Ovary (tissue), 9 donors: ENCODE results near the gene CACNA2D3. TPM values are rescaled to one million over a fixed set of nuclear protein-coding genes. Genes with fewer than 3 reads are reported as not detected.

Experiments used
- DNase-seq, 5 donors: peaks; one replicate each; pipeline ENCODE4 v3.0.0-alpha.2; 2019 to 2020
- H3K27ac ChIP-seq, 2 donors: fragments of 200-600 bp; one replicate each; pipeline versions ENCODE4 v1.5.1 to v1.8.0; 2019 to 2022
- H3K27me3 ChIP-seq: fragments of 200-600 bp; one replicate; pipeline ENCODE4 v1.8.0; 2022
- H3K36me3 ChIP-seq: fragments of 200-600 bp; sonication (generic); one replicate; pipeline ENCODE4 v1.5.1; 2019
- H3K4me1 ChIP-seq: one replicate; pipeline ENCODE4 v1.8.1; 2013; ENCODE audit warnings: mild to moderate bottlenecking, moderate library complexity; ENCODE audit not compliant: insufficient read depth
- H3K4me3 ChIP-seq: fragments of 200-600 bp; sonication (generic); one replicate; pipeline ENCODE4 v1.5.1; 2017
- H3K9me3 ChIP-seq, 2 donors: fragments of 200-600 bp in 1 of 2; sonication (generic) in 1 of 2; one replicate each; pipeline versions ENCODE4 v1.5.1 to v1.8.1; 2013 to 2019; ENCODE audit warnings: mild to moderate bottlenecking in 1 of 2, moderate library complexity in 1 of 2
- EP300 ChIP-seq: sonication (generic); formaldehyde crosslinking; IDR thresholded peaks from one replicate; pipeline ENCODE4 v1.6.1; 2017; ENCODE audit warnings: antibody characterized with exemption
- POLR2A ChIP-seq: fragments of 450-650 bp; IDR thresholded peaks from one replicate; pipeline ENCODE4 v1.6.1; 2017; ENCODE audit warnings: antibody characterized with exemption, mild to moderate bottlenecking, moderate library complexity
- WGBS, 3 donors: extraction: QIAGEN DNeasy Blood & Tissue Kit in 1 of 3; methylation state at CpG; one replicate each; pipeline versions ENCODE4 v1.1.5 to v1.1.7; 2013 to 2017; 5-methylcytosine and 5-hydroxymethylcytosine counted together
- intact Hi-C, 4 donors: fragments of 100-400 bp; cut with DNase I; formaldehyde crosslinking; loops; one replicate each; pipeline versions ENCODE4 v1.11.0 to v1.15.1; 2022 to 2023
- polyA plus RNA-seq, 2 donors: library from polyadenylated mRNA; stranded (reverse); fragments of 200-250 nt in 1 of 2; fragments of 350-450 nt in 1 of 2; fragmentation: Illumina TruSeq in 1 of 2; extraction: RNeasy Lipid Tissue Mini Kit (QIAGEN cat#74804) in 1 of 2; gene quantifications; one replicate each; pipeline ENCODE4 v1.2.3, GENCODE V29; 2013 to 2014
- total RNA-seq, 7 donors: library from RNA; depleted of rRNA in 2 of 7; stranded (reverse); fragments of >200 nt in 2 of 7; fragmentation: NEBNext Ultra II Directional in 3 of 7; extraction: Animal tissue kit (Norgen Biotek cat#: 25700) in 3 of 7; gene quantifications; one replicate each; pipeline versions ENCODE4 v1.1.0 to v1.2.4, GENCODE V29; 2016 to 2023
- TF ChIP-seq, protein P1 (sequence below), 3 donors: fragments of 450-650 bp in 2 of 3; fragments of 200-600 bp in 1 of 3; IDR thresholded peaks; one replicate each; pipeline versions ENCODE4 v1.5.1 to v1.8.0; 2016 to 2022; ENCODE audit warnings: antibody characterized with exemption in 3 of 3, mild to moderate bottlenecking in 1 of 3
- donor health status: DM: no; HTN: no; CAD: no; lungs with moderate emphysema.
- donor health status: DM: no; HTN: no; CAD: no.
- donor health status: Bipolar disorder and iron deficiency.
- donor health status: DM: yes; HTN: yes; CAD: no.
- donor health status: DM: no; HTN: no; CAD: no.
- donor health status: DM: yes; HTN: yes; CAD: no.

Gene CACNA2D3
- total and polyA plus RNA-seq, 9 donors: 2.0 to 10.1 (median 4.7) TPM

DNA sequence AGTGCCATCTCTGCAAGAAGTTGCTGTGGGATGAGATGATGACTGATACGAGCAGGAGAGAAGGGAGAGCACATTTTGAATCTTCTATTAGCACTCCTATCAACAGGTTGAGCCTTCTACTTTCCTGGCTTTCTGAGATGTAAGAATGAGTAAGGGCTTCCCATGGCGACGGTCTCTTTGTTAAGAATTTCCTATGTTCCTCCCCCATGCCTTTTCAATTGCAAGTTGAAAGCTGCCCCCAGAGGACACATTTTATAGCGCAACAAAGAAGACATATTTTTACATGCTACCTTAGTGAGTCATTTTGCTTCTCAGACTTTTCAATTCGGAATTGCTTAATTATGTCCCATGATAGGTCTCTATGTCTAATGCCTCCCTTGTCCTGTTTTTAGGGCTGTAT, 876.8 kb downstream of the CACNA2D3 start:
- Histone ChIP-seq H3K27ac (no peak overlapping the region), H3K9me3 (no peaks in the 10 kb centered on the region), H3K27me3 (no peaks in the 10 kb centered on the region), H3K4me3 (no peak overlapping the region), H3K36me3 (no peaks in the 10 kb centered on the region), H3K4me1 (peaks cover 6% of the 10 kb centered on the region)
- DNase-seq: no peak
- WGBS, 3 donors: 39 to 57% (median 53%) methylated on average over 5 of the region's 5 CpGs
- intact Hi-C loops: no loop called here
- TF ChIP-seq POLR2A (no peak), EP300 (no peak)
- TF ChIP-seq, protein P1, sequence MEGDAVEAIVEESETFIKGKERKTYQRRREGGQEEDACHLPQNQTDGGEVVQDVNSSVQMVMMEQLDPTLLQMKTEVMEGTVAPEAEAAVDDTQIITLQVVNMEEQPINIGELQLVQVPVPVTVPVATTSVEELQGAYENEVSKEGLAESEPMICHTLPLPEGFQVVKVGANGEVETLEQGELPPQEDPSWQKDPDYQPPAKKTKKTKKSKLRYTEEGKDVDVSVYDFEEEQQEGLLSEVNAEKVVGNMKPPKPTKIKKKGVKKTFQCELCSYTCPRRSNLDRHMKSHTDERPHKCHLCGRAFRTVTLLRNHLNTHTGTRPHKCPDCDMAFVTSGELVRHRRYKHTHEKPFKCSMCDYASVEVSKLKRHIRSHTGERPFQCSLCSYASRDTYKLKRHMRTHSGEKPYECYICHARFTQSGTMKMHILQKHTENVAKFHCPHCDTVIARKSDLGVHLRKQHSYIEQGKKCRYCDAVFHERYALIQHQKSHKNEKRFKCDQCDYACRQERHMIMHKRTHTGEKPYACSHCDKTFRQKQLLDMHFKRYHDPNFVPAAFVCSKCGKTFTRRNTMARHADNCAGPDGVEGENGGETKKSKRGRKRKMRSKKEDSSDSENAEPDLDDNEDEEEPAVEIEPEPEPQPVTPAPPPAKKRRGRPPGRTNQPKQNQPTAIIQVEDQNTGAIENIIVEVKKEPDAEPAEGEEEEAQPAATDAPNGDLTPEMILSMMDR (IDR thresholded peaks at IDR 0.05): no peak

DNA sequence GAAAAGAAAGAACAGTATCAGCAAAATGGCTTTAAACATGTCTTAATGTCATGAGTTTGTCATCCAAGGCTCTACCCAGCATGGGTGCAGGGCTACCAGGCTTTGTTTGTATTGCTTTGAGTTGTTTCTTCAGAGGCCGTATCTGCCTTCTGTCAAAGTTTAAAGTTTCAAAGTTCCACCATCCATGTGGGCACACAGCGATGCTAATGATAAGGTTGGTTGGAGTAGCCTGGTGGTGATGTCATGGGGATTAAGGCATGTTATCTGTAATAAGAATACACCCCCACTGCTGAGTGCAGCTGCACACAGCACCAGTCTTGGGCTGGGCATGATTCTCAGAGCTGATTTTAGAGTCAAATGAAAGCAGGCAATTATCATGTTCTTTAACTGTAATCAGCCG, 877.5 kb downstream of the CACNA2D3 start:
- no peaks in the 10 kb centered on the region for H3K36me3 ChIP-seq
- intact Hi-C loops: no loop called here
- H3K27me3 ChIP-seq: no peaks in the 10 kb centered on the region
- TF ChIP-seq POLR2A (no peak), EP300 (no peak)
- TF ChIP-seq, protein P1 (IDR thresholded peaks at IDR 0.05): no peak
- H3K4me1 ChIP-seq: peaks cover 6% of the 10 kb centered on the region
- no peak for DNase-seq
- H3K9me3 ChIP-seq: no peaks in the 10 kb centered on the region
- 69 to 86% (median 74%) methylated on average over 3 of the region's 3 CpGs for WGBS, 3 donors
- H3K4me3 ChIP-seq: no peak overlapping the region
- no peak overlapping the region for H3K27ac ChIP-seq

DNA sequence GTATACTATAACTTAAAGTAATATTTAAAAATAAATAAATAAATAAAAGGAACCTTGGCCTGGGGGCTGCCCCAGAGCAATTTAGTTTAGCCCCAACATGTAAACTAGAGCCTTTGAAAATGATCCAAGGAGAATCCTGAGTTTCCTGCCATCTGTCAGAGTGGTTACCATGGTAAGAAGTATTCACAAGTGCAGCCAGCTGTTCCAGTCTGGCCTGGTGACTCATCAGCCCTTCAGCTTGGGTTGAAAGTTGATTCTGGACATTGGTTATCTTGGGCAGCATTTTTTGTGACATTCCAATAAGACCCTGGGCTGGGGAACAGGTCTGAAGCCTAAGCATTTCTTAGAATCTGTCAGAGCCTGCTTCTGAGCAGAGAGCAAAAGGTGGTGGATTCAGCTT, 878.2 kb downstream of the CACNA2D3 start:
- intact Hi-C loops: no loop called here
- TF ChIP-seq, protein P1 (IDR thresholded peaks at IDR 0.05): no peak
- no peak for TF ChIP-seq POLR2A
- no peak for TF ChIP-seq EP300
- H3K36me3 ChIP-seq: no peaks in the 10 kb centered on the region
- H3K27ac ChIP-seq: no peak overlapping the region
- peaks cover 6% of the 10 kb centered on the region for H3K4me1 ChIP-seq
- H3K27me3 ChIP-seq: no peaks in the 10 kb centered on the region
- DNase-seq: no peak
- no peaks in the 10 kb centered on the region for H3K9me3 ChIP-seq
- no peak overlapping the region for H3K4me3 ChIP-seq

DNA sequence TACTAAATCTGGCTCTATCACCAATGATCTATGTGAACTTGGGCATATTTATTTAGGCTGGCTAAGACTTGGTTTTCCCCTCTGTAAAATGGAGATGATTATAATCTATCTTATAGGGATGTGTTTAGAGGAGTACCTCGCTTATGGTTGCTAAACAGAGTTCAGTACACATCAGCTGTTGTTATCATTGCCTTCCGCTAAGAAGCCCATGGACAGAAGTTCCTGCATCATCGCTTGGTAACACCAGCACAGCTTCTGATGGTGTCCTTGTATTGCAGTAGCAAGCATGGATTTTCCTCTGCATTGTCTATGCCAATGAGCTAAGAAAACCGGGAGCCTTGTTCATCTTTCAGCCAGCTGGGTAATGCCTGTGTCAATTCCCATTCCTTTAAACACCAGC, 878.6 kb downstream of the CACNA2D3 start:
- Histone ChIP-seq H3K36me3 (no peaks in the 10 kb centered on the region), H3K9me3 (no peaks in the 10 kb centered on the region), H3K4me3 (no peak overlapping the region), H3K27ac (no peak overlapping the region), H3K27me3 (no peaks in the 10 kb centered on the region), H3K4me1 (peaks cover 6% of the 10 kb centered on the region)
- WGBS, 3 donors: 82 to 91% (median 89%) methylated on average over 4 of the region's 4 CpGs
- intact Hi-C loops: no loop called here
- TF ChIP-seq EP300 (no peak), POLR2A (no peak)
- TF ChIP-seq, protein P1 (IDR thresholded peaks at IDR 0.05): no peak
- no peak for DNase-seq
